Thoracic aorta (tissue), 2 donors: ENCODE results near the gene ESPN. TPM values are rescaled to one million over a fixed set of nuclear protein-coding genes. Genes with fewer than 3 reads are reported as not detected.

Experiments used
- ATAC-seq: fragments of 150-250 bp; one replicate; pipeline ENCODE4 v1.8.0; 2017; ENCODE audit warnings: low read depth; ENCODE audit not compliant: insufficient number of reproducible peaks, low FRiP score
- DNase-seq: peaks from one replicate; pipeline ENCODE4 v3.0.0-alpha.2; 2020; ENCODE audit warnings: low spot score
- H3K27ac ChIP-seq, 2 donors: fragments of 200-600 bp; sonication (generic); 1 replicate in 1 of 2; 2 replicates in 1 of 2; pipeline ENCODE4 v1.5.1; 2016; ENCODE audit warnings: mild to moderate bottlenecking in 2 of 2, moderate library complexity in 2 of 2
- H3K27me3 ChIP-seq: fragments of 200-600 bp; sonication (generic); replicated peaks from 2 replicates; pipeline ENCODE4 v1.6.0; 2016; ENCODE audit warnings: mild to moderate bottlenecking; ENCODE audit not compliant: insufficient read depth
- H3K36me3 ChIP-seq: fragments of 200-600 bp; sonication (generic); one replicate; pipeline ENCODE4 v1.5.1; 2016
- H3K4me1 ChIP-seq, 2 donors: fragments of 200-600 bp; sonication (generic); 1 replicate in 1 of 2; 2 replicates in 1 of 2; pipeline versions ENCODE4 v1.5.1 to v1.6.0; 2016; ENCODE audit warnings: low read depth in 2 of 2, mild to moderate bottlenecking in 1 of 2; ENCODE audit not compliant: control insufficient read depth in 1 of 2
- H3K4me3 ChIP-seq: fragments of 200-600 bp; sonication (generic); 2 replicates; pipeline ENCODE4 v1.5.1; 2016; ENCODE audit warnings: mild to moderate bottlenecking
- H3K9me3 ChIP-seq: fragments of 200-600 bp; sonication (generic); 2 replicates; pipeline ENCODE4 v1.5.1; 2016
- total RNA-seq, 2 donors: library from RNA; depleted of rRNA; stranded (reverse); fragments of >200 nt; gene quantifications; one replicate each; pipeline versions ENCODE4 v1.1.0 to v1.2.3, GENCODE V29; 2016
- TF ChIP-seq, protein P1 (sequence below): fragments of 200-600 bp; sonication (generic); IDR thresholded peaks from one replicate; pipeline ENCODE4 v1.5.1; 2019; ENCODE audit warnings: antibody characterized with exemption

The ESPN gene
- total RNA-seq, 2 donors from 2014 or later, result not detected

- no peaks in the 10 kb centered on the region for H3K9me3 ChIP-seq
- H3K27me3 ChIP-seq, result no peaks in the 10 kb centered on the region
- H3K27ac ChIP-seq, result no peak overlapping the region
- no peaks in the 10 kb centered on the region for H3K4me1 ChIP-seq
- H3K36me3 ChIP-seq, result peaks cover 30% of the 10 kb centered on the region
- TF ChIP-seq, protein P1, sequence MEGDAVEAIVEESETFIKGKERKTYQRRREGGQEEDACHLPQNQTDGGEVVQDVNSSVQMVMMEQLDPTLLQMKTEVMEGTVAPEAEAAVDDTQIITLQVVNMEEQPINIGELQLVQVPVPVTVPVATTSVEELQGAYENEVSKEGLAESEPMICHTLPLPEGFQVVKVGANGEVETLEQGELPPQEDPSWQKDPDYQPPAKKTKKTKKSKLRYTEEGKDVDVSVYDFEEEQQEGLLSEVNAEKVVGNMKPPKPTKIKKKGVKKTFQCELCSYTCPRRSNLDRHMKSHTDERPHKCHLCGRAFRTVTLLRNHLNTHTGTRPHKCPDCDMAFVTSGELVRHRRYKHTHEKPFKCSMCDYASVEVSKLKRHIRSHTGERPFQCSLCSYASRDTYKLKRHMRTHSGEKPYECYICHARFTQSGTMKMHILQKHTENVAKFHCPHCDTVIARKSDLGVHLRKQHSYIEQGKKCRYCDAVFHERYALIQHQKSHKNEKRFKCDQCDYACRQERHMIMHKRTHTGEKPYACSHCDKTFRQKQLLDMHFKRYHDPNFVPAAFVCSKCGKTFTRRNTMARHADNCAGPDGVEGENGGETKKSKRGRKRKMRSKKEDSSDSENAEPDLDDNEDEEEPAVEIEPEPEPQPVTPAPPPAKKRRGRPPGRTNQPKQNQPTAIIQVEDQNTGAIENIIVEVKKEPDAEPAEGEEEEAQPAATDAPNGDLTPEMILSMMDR, result no peak
- ATAC-seq (no peak), DNase-seq (no peak)
- H3K4me3 ChIP-seq, result no peak overlapping the region
Observed at GRCh38 chr1:6472391-6472790, 47.8 kb downstream of the ESPN start.

GRCh38 chr1:6473156-6473555 is 48.6 kb downstream of the ESPN start:
- H3K27me3 ChIP-seq, result no peaks in the 10 kb centered on the region
- no peaks in the 10 kb centered on the region for H3K9me3 ChIP-seq
- H3K4me3 ChIP-seq, result no peak overlapping the region
- DNase-seq (no peak), ATAC-seq (no peak)
- peaks cover 30% of the 10 kb centered on the region for H3K36me3 ChIP-seq
- no peak overlapping the region for H3K27ac ChIP-seq
- TF ChIP-seq, protein P1, result no peak
- no peaks in the 10 kb centered on the region for H3K4me1 ChIP-seq

- TF ChIP-seq, protein P1, result no peak
- Histone ChIP-seq H3K27ac (no peak overlapping the region), H3K27me3 (no peaks in the 10 kb centered on the region), H3K9me3 (no peaks in the 10 kb centered on the region), H3K4me1 (no peaks in the 10 kb centered on the region), H3K4me3 (no peak overlapping the region), H3K36me3 (peaks cover 23% of the 10 kb centered on the region)
- no peak for ATAC-seq
- DNase-seq, result no peak
Observed at GRCh38 chr1:6473974-6474814, 49.6 kb downstream of the ESPN start.

GRCh38 chr1:6474815-6475282 is 50.3 kb downstream of the ESPN start:
- TF ChIP-seq, protein P1, result no peak
- H3K9me3 ChIP-seq, result no peaks in the 10 kb centered on the region
- H3K27me3 ChIP-seq, result no peaks in the 10 kb centered on the region
- no peaks in the 10 kb centered on the region for H3K4me1 ChIP-seq
- H3K36me3 ChIP-seq, result peaks cover 19% of the 10 kb centered on the region
- no peak for DNase-seq
- H3K27ac ChIP-seq, result no peak overlapping the region
- no peak for ATAC-seq
- no peak overlapping the region for H3K4me3 ChIP-seq

DNA sequence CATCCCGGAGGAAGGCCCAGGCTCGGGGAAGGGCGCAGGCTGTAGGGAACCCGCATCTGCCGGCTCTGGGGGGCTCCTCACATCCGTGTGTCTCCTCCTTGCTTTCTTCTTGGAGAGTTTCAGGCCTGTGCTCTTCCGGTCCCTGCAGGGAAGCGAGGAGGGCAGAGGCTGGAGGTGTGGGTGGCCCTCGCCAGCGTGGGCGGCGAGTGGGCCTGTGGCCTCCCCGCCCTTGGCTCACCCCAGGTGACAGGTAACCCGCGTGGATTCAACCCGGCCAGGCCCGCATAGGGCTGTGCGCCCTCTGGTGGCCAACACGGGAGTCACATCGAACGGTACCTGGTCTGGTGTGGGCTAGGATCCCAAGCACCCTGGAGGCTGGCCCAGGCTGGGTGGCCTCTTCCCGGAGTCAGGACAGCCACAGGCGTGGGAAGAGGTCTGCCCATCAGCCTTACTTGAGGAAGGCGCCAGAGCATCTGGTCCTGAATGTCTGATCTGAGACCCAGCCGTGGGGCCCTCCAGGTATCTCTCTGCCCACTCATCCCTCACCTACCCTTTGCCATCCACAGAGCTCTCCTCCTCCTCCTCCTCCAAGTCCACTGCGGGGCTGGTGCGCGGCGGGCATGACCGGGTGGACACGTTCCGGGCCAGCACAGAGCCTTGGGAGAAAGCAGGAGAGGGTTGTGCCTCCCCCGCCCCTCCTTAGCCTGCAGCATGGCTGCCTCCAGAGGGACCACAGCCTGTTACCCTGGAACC is 51.0 kb downstream of the ESPN start:
- no peaks in the 10 kb centered on the region for H3K9me3 ChIP-seq
- H3K4me1 ChIP-seq, result no peaks in the 10 kb centered on the region
- H3K36me3 ChIP-seq, result peaks cover 12% of the 10 kb centered on the region
- no peak overlapping the region for H3K4me3 ChIP-seq
- DNase-seq, result no peak
- TF ChIP-seq, protein P1, result peak; percentile 89
- H3K27ac ChIP-seq, result no peak overlapping the region
- H3K27me3 ChIP-seq, result no peaks in the 10 kb centered on the region
- ATAC-seq, result no peak
